ENCODE measurements around the gene STEAP1B. TPM values are rescaled to one million over a fixed set of nuclear protein-coding genes. Genes with fewer than 3 reads are reported as not detected.

Gene STEAP1B
- total and polyA plus RNA-seq, 2 of the 4 experiments (the other 2 are of a cell fraction) = 7.9 to 13.8 TPM

DNA sequence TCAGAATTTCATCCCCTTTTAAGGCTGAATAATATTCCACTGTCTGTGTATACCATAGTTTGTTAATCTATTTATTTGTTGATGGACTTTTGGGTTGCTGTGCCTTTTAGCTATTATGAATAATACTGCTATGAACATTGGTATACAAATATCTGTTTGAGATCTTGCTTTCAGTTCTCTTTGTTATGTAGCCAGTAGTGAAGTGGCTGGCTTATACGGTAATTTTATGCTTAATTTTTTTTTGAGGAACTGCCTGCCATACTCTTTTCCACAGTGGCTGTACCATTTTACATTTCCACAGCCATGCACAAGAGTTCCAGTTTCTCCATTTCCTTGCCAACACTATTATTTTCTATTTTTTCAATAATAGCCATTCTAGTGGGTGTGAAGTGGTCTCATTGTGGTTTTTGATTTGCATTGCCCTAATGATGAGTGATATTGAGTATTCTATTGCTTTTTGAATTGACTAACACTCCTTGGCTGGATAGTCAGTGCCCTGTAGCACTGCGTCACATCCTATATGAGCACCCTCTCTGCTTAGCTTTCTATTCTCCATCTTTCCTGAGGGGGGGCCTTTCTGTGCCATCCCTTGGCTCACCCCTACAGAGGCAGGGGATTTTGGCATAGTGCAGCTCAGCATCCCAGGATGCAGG, 113.7 kb downstream of the STEAP1B start:
- Histone ChIP-seq H2AFZ (replicated peaks; ENCODE audit: low read length, poor library complexity) (no peak overlapping the region), H2BK15ac (ENCODE audit: low read depth, low read length) (no peak overlapping the region), H3K14ac (replicated peaks; ENCODE audit: low read depth, low read length) (no peak overlapping the region), H2AK5ac (ENCODE audit: low read depth, low read length) (no peak overlapping the region), H4K8ac (ENCODE audit: low read depth in 2 of 2, low read length in 2 of 2) (no peak overlapping the region), H2BK120ac (ENCODE audit: low read depth, low read length) (no peak overlapping the region), H3K9me3 (ENCODE audit: control insufficient read depth, insufficient read depth, low read length) (no peaks in the 10 kb centered on the region), H3K4me3 (ENCODE audit: insufficient read depth, low read depth, low read length) (no peak overlapping the region), H2AK9ac (replicated peaks; ENCODE audit: low read depth, low read length, poor library complexity) (no peak overlapping the region), H3K23ac (ENCODE audit: low read depth, low read length) (no peak overlapping the region), H3K56ac (ENCODE audit: extremely low read depth, insufficient read depth, low read length) (no peak overlapping the region), H3K4ac (ENCODE audit: low read depth, low read length) (no peak overlapping the region), H2BK5ac (ENCODE audit: low read depth, low read length, poor library complexity, severe bottlenecking) (no peak overlapping the region), H3K27ac (ENCODE audit: insufficient read depth, low read length) (no peak overlapping the region), H3K9ac (ENCODE audit: low read depth, low read length) (no peak overlapping the region), H3K79me1 (ENCODE audit: low read depth in 1 of 2, low read length in 2 of 2) (no peaks in the 10 kb centered on the region), H3K36me3 (ENCODE audit: control insufficient read depth, insufficient read depth, low read length) (no peaks in the 10 kb centered on the region), H3K4me1 (ENCODE audit: control insufficient read depth, insufficient read depth, low read length) (no peaks in the 10 kb centered on the region), H3K9me1 (ENCODE audit: insufficient read depth, low read length) (no peaks in the 10 kb centered on the region), H2BK20ac (ENCODE audit: low read depth, low read length) (no peak overlapping the region), H4K91ac (ENCODE audit: insufficient read depth, low read depth, low read length) (no peak overlapping the region), H4K5ac (ENCODE audit: low read depth, low read length) (no peak overlapping the region), H3K4me2 (ENCODE audit: low read depth, low read length) (no peak overlapping the region), H3K27me3 (ENCODE audit: control insufficient read depth, insufficient read depth, low read length) (no peaks in the 10 kb centered on the region), H3K18ac (ENCODE audit: low read depth, low read length) (no peak overlapping the region), H4K20me1 (ENCODE audit: insufficient read depth, low read length) (no peaks in the 10 kb centered on the region)
- ChIA-PET CTCF (no interaction called here), POLR2A (ENCODE audit: unreplicated experiment) (no interaction called here)
- intact Hi-C loops (cut with micrococcal nuclease) = no loop called here
- no TSS peak for BruUV-seq (replicated peaks)
- TF ChIP-seq RCOR1 (IDR thresholded peaks at IDR 0.05; ENCODE audit: insufficient replicate concordance, low read length) (no peak), CHD1 (IDR thresholded peaks at IDR 0.05; ENCODE audit: low read depth, low read length) (no peak), RFX5 (IDR thresholded peaks at IDR 0.05; ENCODE audit: low read depth, low read length) (no peak), MAFK (IDR thresholded peaks at IDR 0.05; ENCODE audit: low read depth, low read length) (no peak), BHLHE40 (IDR thresholded peaks at IDR 0.05; ENCODE audit: low read depth, low read length) (no peak), NFE2L2 (IDR thresholded peaks at IDR 0.05; ENCODE audit: low read depth, low read length) (no peak), CEBPB (IDR thresholded peaks at IDR 0.05; ENCODE audit: low read depth, low read length) (no peak), SMC3 (IDR thresholded peaks at IDR 0.05; ENCODE audit: low read depth, low read length) (no peak), MXI1 (IDR thresholded peaks at IDR 0.05; ENCODE audit: borderline replicate concordance, low read depth, low read length) (no peak)
- TF ChIP-seq, protein P1, sequence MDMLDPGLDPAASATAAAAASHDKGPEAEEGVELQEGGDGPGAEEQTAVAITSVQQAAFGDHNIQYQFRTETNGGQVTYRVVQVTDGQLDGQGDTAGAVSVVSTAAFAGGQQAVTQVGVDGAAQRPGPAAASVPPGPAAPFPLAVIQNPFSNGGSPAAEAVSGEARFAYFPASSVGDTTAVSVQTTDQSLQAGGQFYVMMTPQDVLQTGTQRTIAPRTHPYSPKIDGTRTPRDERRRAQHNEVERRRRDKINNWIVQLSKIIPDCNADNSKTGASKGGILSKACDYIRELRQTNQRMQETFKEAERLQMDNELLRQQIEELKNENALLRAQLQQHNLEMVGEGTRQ (IDR thresholded peaks at IDR 0.05; ENCODE audit: low read depth, low read length) = no peak
- ATAC-seq (ENCODE audit: low read depth) (no peak), DNase-seq (no peak)
- dilution Hi-C loops (cut with HindIII; ENCODE audit: low sequenced_read_pairs, unreplicated experiment) = no loop called here
- WGBS, 2 experiments (ENCODE audit: extremely low coverage in 2 of 2, insufficient read length in 1 of 2) = no CpG with 5 or more reads among the region's 2 CpGs
- in situ Hi-C loops (cut with MboI; ENCODE audit: low sequenced_read_pairs) = no loop called here
